Measurements from ENCODE around the gene AUP1.

The AUP1 gene

GRCh38 chr2:74534411-74534810 lies 4.9 kb upstream of the AUP1 start:
- Histone ChIP-seq H3K4me1 (ENCODE audit: insufficient read depth, low read length) (peaks cover 7% of the 10 kb centered on the region; the same call in 1 of the 2 replicates), H3K9ac (ENCODE audit: low read depth, low read length) (no peak overlapping the region), H3K9me3 (ENCODE audit: control insufficient read depth, insufficient read depth, low read length) (no peaks in the 10 kb centered on the region), H3K36me3 (ENCODE audit: insufficient read depth, low read length) (no peaks in the 10 kb centered on the region)

GRCh38 chr2:74533464-74533863 lies 4.0 kb upstream of the AUP1 start:
- Histone ChIP-seq H3K4me1 (ENCODE audit: insufficient read depth, low read length) (peaks cover 11% of the 10 kb centered on the region), H3K36me3 (ENCODE audit: insufficient read depth, low read length) (no peaks in the 10 kb centered on the region), H3K9me3 (ENCODE audit: control insufficient read depth, insufficient read depth, low read length) (no peaks in the 10 kb centered on the region), H3K9ac (ENCODE audit: low read depth, low read length) (no peak overlapping the region)

- no peak overlapping the region for H3K9ac ChIP-seq (ENCODE audit: low read depth, low read length)
- H3K9me3 ChIP-seq (ENCODE audit: control insufficient read depth, insufficient read depth, low read length): no peaks in the 10 kb centered on the region
- H3K4me1 ChIP-seq (ENCODE audit: insufficient read depth, low read length): peaks cover 12% of the 10 kb centered on the region
- H3K36me3 ChIP-seq (ENCODE audit: insufficient read depth, low read length): peaks cover 5% of the 10 kb centered on the region
Observed at GRCh38 chr2:74532222-74532621, 2.7 kb upstream of the AUP1 start.

- H3K36me3 ChIP-seq (ENCODE audit: insufficient read depth, low read length): peaks cover 8% of the 10 kb centered on the region
- H3K4me1 ChIP-seq (ENCODE audit: insufficient read depth, low read length): peaks cover 12% of the 10 kb centered on the region
- no peaks in the 10 kb centered on the region for H3K9me3 ChIP-seq (ENCODE audit: control insufficient read depth, insufficient read depth, low read length)
- no peak overlapping the region for H3K9ac ChIP-seq (ENCODE audit: low read depth, low read length)
Observed at GRCh38 chr2:74531666-74532065, 2.2 kb upstream of the AUP1 start.

GRCh38 chr2:74530239-74531187 lies 1.0 kb upstream of the AUP1 start:
- peaks cover 10% of the 10 kb centered on the region for H3K36me3 ChIP-seq (ENCODE audit: insufficient read depth, low read length)
- H3K9ac ChIP-seq (ENCODE audit: low read depth, low read length): peak overlapping the region; percentile 99
- no peaks in the 10 kb centered on the region for H3K9me3 ChIP-seq (ENCODE audit: control insufficient read depth, insufficient read depth, low read length)
- H3K4me1 ChIP-seq (ENCODE audit: insufficient read depth, low read length): peaks cover 18% of the 10 kb centered on the region

- peaks cover 10% of the 10 kb centered on the region for H3K36me3 ChIP-seq (ENCODE audit: insufficient read depth, low read length)
- peaks cover 19% of the 10 kb centered on the region for H3K4me1 ChIP-seq (ENCODE audit: insufficient read depth, low read length)
- H3K9ac ChIP-seq (ENCODE audit: low read depth, low read length): peak overlapping the region; percentile 99
- no peaks in the 10 kb centered on the region for H3K9me3 ChIP-seq (ENCODE audit: control insufficient read depth, insufficient read depth, low read length)
Observed at GRCh38 chr2:74528600-74529356, 728 bp downstream of the AUP1 start.

- H3K4me1 ChIP-seq (ENCODE audit: insufficient read depth, low read length): peaks cover 19% of the 10 kb centered on the region
- peaks cover 10% of the 10 kb centered on the region for H3K36me3 ChIP-seq (ENCODE audit: insufficient read depth, low read length)
- H3K9me3 ChIP-seq (ENCODE audit: control insufficient read depth, insufficient read depth, low read length): no peaks in the 10 kb centered on the region
- no peak overlapping the region for H3K9ac ChIP-seq (ENCODE audit: low read depth, low read length)
Observed at GRCh38 chr2:74527741-74528140, 1.8 kb downstream of the AUP1 start.

- no peak overlapping the region for H3K9ac ChIP-seq (ENCODE audit: low read depth, low read length)
- H3K9me3 ChIP-seq (ENCODE audit: control insufficient read depth, insufficient read depth, low read length): no peaks in the 10 kb centered on the region
- H3K36me3 ChIP-seq (ENCODE audit: insufficient read depth, low read length): peaks cover 10% of the 10 kb centered on the region
Observed at GRCh38 chr2:74526649-74527230, 2.8 kb downstream of the AUP1 start.

GRCh38 chr2:74525717-74526648 lies 3.5 kb downstream of the AUP1 start, which contains the start of gene DQX1:
Gene DQX1 (minus strand): TSS chr2:74526231. CDS start chr2:74525729, 502 bp downstream.
- H3K9ac ChIP-seq (ENCODE audit: low read depth, low read length): no peak within 1 kb of the TSS
- peaks cover 19% of the 10 kb centered on the region for H3K4me1 ChIP-seq (ENCODE audit: insufficient read depth, low read length)
- no peaks in the 10 kb centered on the region for H3K9me3 ChIP-seq (ENCODE audit: control insufficient read depth, insufficient read depth, low read length)
- peaks cover 10% of the 10 kb centered on the region for H3K36me3 ChIP-seq (ENCODE audit: insufficient read depth, low read length)

More at GRCh38 chr2:74526649-74527230, 2.8 kb downstream of the AUP1 start:
- peaks cover 19% of the 10 kb centered on the region for H3K4me1 ChIP-seq (ENCODE audit: insufficient read depth, low read length)

- no peak overlapping the region for H3K9ac ChIP-seq (ENCODE audit: low read depth, low read length)
- H3K9me3 ChIP-seq (ENCODE audit: control insufficient read depth, insufficient read depth, low read length): no peaks in the 10 kb centered on the region
- peaks cover 16% of the 10 kb centered on the region for H3K4me1 ChIP-seq (ENCODE audit: insufficient read depth, low read length)
- peaks cover 10% of the 10 kb centered on the region for H3K36me3 ChIP-seq (ENCODE audit: insufficient read depth, low read length)
Observed at GRCh38 chr2:74524955-74525716, 4.4 kb downstream of the AUP1 start.

GRCh38 chr2:74524005-74524404 lies 5.5 kb downstream of the AUP1 start:
- Histone ChIP-seq H3K36me3 (ENCODE audit: insufficient read depth, low read length) (peaks cover 10% of the 10 kb centered on the region), H3K4me1 (ENCODE audit: insufficient read depth, low read length) (peaks cover 16% of the 10 kb centered on the region), H3K9me3 (ENCODE audit: control insufficient read depth, insufficient read depth, low read length) (no peaks in the 10 kb centered on the region), H3K9ac (ENCODE audit: low read depth, low read length) (no peak overlapping the region)

- no peaks in the 10 kb centered on the region for H3K9me3 ChIP-seq (ENCODE audit: control insufficient read depth, insufficient read depth, low read length)
- H3K4me1 ChIP-seq (ENCODE audit: insufficient read depth, low read length): peaks cover 7% of the 10 kb centered on the region; the same call in 1 of the 2 replicates
- peaks cover 5% of the 10 kb centered on the region; the same call in 1 of the 2 replicates for H3K36me3 ChIP-seq (ENCODE audit: insufficient read depth, low read length)
- no peak overlapping the region for H3K9ac ChIP-seq (ENCODE audit: low read depth, low read length)
Observed at GRCh38 chr2:74522516-74522915, 7.0 kb downstream of the AUP1 start.

- Histone ChIP-seq H3K9me3 (ENCODE audit: control insufficient read depth, insufficient read depth, low read length) (peaks cover 6% of the 10 kb centered on the region; the same call in 1 of the 2 replicates), H3K36me3 (ENCODE audit: insufficient read depth, low read length) (no peaks in the 10 kb centered on the region), H3K4me1 (ENCODE audit: insufficient read depth, low read length) (no peaks in the 10 kb centered on the region; the same call in 1 of the 2 replicates), H3K9ac (ENCODE audit: low read depth, low read length) (no peak overlapping the region)
Observed at GRCh38 chr2:74516650-74517049, 12.9 kb downstream of the AUP1 start.
